Measurements from ENCODE around the gene MYO9B.

The MYO9B gene

GRCh38 chr19:17240826-17241399 lies 165.3 kb downstream of the MYO9B start:
- no peak for DNase-seq (ENCODE audit: low read depth in 2 of 2)

DNA sequence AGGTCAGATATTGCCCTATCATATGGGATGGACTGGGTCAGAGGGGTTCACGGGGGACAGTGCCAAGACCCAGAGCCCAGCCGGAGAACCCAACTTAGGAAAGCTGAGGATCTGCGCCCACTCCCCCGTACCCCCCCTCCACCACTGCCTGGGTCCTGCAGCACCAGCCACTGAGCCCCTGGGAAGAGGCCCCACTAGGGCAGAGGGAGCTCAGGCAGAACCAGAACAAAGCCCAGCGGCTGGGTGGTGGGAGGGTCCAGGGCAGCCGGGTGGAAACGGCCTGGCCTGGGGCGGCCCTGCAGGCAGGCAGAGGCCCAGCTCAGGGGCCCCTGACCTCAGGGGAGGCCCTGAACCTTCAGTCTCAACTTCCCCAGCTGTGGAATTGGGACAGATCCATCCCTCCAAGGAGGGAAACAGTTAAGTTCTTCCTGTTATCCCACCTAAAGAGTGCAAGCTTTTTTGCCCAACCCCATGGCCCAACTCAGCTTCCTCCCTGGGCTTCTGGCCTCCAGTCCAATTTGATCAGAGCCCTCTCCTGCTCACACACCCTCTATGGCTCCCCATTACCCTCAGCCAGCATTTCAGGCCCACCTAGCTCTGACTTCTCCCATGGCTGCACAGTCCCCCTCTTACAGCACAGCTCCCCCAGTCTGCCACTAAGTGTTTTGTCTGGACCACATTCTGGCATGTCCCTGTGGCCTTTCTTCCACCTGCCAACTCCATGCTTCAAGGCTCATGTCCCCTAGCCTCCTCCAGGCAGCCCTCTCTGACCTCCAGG lies 167.0 kb downstream of the MYO9B start:
- no peak for DNase-seq (ENCODE audit: low read depth in 2 of 2)

DNA sequence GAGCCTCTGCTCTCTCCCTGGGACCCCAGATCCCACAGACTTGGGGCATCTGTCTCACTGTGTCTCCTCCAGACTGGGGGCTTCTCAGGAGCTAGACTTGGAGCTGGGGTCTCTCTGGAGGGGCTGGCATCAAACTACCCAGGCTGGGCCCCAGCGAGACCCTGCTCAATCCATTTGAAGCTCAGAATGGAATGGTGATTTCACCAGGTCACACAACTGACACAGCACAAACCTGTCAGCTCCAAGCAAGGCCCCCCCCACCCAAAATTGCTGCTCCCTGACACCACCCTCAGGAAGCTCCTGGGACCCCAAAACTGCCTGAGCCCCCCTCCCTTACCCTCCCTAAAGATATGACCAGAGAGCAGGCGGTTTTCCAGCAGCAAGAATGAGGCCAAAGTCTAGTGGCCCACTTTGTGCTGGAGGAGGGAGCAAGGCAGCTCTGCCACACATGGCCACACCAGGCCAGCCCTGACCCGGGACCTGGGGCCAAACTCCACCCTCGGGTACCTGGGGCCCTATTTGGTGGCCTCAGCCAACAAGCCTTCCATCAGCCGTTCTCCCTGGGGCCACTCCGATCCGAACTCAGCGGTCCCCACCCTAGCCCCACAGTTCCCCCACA lies 167.7 kb downstream of the MYO9B start:
- DNase-seq (ENCODE audit: low read depth in 2 of 2), result no peak

GRCh38 chr19:17243830-17244617 lies 168.4 kb downstream of the MYO9B start:
- no peak for DNase-seq (ENCODE audit: low read depth in 2 of 2)

GRCh38 chr19:17244618-17245534 lies 169.3 kb downstream of the MYO9B start:
- no peak for DNase-seq (ENCODE audit: low read depth in 2 of 2)

DNA sequence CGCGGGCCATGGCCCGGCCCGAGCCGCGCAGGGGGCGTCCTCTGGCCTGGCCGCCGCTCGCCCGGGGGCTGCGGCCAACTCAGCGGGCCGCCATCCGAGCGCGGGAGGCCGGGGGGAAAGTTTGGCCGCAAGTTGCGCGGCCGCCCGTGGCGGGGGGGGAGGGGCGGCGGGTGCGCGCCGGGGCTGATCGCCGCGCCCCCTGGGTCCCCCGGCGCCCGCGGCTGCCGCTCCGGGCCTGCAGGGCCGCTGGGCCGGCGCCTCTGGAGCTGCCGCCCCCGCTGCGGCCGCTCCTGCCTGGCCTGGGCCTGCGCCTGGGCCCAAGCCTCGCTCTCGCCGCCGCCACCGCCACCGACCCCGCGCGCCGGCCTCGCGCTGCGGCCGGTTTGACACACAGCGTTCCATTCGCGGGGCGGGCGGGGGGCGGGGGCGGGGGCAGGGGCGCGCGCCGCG lies 170.0 kb downstream of the MYO9B start, which contains the start of gene NR2F6:
TSS of gene NR2F6 (minus strand) at position 385 of the 450 bp plus-strand sequence. CDS start 699 bp downstream, outside the sequence.
- DNase-seq (ENCODE audit: low read depth in 2 of 2), result no peak

- DNase-seq (ENCODE audit: low read depth in 2 of 2), result no peak
Observed at GRCh38 chr19:17246681-17247425, 171.3 kb downstream of the MYO9B start.

- no peak for DNase-seq (ENCODE audit: low read depth in 2 of 2)
Observed at GRCh38 chr19:17248011-17248776, 172.6 kb downstream of the MYO9B start.

- DNase-seq (ENCODE audit: low read depth in 2 of 2), result no peak
Observed at GRCh38 chr19:17249887-17250548, 174.4 kb downstream of the MYO9B start.

DNA sequence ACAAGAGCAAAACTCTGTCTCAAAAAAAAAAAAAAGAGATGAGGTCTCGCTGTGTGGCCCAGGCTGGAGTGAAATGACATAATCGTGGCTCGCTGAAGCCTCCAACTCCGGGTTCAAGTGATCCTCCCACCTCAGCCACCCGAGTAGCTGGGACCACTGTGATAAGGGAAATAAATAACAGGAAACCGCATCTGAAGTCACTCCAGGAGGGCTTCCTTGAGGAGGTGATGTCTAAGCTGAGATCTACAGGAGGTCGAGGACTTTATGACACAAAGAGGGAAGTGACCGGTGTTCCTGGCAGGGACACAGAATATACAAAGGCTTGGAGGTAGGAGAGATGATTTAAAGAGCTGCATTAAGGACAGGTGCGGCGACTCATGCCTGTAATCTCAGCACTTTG lies 179.1 kb downstream of the MYO9B start:
- DNase-seq (ENCODE audit: low read depth in 2 of 2), result no peak

GRCh38 chr19:17255150-17255621 lies 179.6 kb downstream of the MYO9B start:
- no peak for DNase-seq (ENCODE audit: low read depth in 2 of 2)

- no peak for DNase-seq (ENCODE audit: low read depth in 2 of 2)
Observed at GRCh38 chr19:17256130-17256529, 180.6 kb downstream of the MYO9B start.

- no peak for DNase-seq (ENCODE audit: low read depth in 2 of 2)
Observed at GRCh38 chr19:17259118-17259780, 183.7 kb downstream of the MYO9B start.

GRCh38 chr19:17259934-17260333 lies 184.4 kb downstream of the MYO9B start:
- no peak for DNase-seq (ENCODE audit: low read depth in 2 of 2)

- DNase-seq (ENCODE audit: low read depth in 2 of 2), result peak; percentile 77 to 87
Observed at GRCh38 chr19:17260842-17261325, 185.3 kb downstream of the MYO9B start.

- no peak for DNase-seq (ENCODE audit: low read depth in 2 of 2)
Observed at GRCh38 chr19:17262557-17262956, 187.0 kb downstream of the MYO9B start.
